GM12878 (cell line): Measurements from ENCODE around the gene DNAH3.

ENCODE experiments used
- CREM ChIP-seq: IDR thresholded peaks from 2 replicates; pipeline ENCODE4 v1.6.1; 2014; ENCODE audit warnings: antibody characterized with exemption, low read depth
- CTCF ChIP-seq, 3 experiments: IDR thresholded peaks in 2 of 3; conservative IDR thresholded peaks in 1 of 3; 2 replicates each; pipeline ENCODE4 v1.5.1; 2011; ENCODE audit warnings: low read depth in 3 of 3, low read length in 3 of 3, mild to moderate bottlenecking in 3 of 3, control low read depth in 2 of 3, moderate library complexity in 2 of 3, inconsistent platforms in 1 of 3, mixed read lengths in 1 of 3; ENCODE audit not compliant: control insufficient read depth in 2 of 3, insufficient read depth in 1 of 3; ENCODE audit errors: extremely low read depth in 1 of 3
- GABPA ChIP-seq: IDR thresholded peaks from 2 replicates; pipeline ENCODE4 v1.6.1; 2014; ENCODE audit warnings: antibody characterized with exemption, low read depth, mild to moderate bottlenecking, inconsistent platforms

- TF ChIP-seq GABPA = no peak
- no peak for TF ChIP-seq CTCF (IDR thresholded peaks at IDR 0.05 in 2 of 3, conservative IDR thresholded peaks at IDR 0.05 in 1 of 3; ENCODE audit: control insufficient read depth in 2 of 3, extremely low read depth in 1 of 3, insufficient read depth in 1 of 3, low read depth in 3 of 3, low read length in 3 of 3)
- TF ChIP-seq CREM = no peak
These were observed 35.7 kb upstream of the DNAH3 start for GRCh38 chr16:21186326-21186691.
